DMS 273 (cell line): ENCODE results near the gene TBPL1.
"Not testable (repeated sequence)": the region's sequence is repeated elsewhere in the genome, so short reads cannot be mapped to it uniquely, and the experiment has no call there.

Source experiments
- DNase-seq: peaks from one replicate; lab custom pipeline; 2025; ENCODE audit not compliant: unreplicated experiment; lab: John Stamatoyannopoulos, UW

Gene TBPL1

DNA sequence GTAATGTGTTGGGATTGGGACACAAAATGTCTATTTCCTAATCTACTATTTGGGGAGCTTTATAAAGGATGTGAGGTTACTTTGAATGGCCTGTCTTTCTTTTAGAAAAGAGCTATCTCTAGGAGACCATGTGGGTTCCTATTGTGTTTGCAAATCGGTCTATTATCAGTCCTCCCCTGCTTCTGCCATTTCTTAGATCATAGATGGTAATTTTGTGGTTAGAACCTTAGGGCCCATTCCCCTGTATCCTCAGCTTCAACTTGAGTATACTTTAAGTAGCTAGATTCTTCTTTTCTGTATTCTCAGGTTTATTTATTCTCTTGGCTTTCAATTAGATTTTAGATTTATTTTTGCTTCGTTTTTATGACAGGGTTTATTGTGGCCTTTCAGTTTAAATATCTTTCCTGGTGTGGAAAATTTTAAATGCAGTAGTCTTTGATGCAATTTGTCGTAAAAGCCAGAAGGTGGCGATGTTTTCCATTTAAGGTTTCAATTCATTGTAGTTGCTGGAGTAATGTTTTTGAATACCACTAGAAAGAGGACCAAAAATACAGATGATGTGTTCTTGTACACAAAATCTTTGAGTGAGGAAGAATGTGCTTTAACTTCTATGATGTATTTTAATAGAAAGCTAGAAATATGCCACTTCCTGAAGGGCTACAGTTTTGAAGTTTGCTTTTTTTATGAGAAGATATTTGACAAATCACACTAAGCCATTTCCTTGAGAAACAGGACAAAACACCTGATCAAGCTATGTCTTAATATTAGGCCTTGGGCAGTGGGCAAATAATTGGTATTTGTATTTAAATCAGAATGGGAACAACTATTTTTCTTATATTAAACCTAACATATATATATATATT lies 20.3 kb downstream of the TBPL1 start:
- DNase-seq, result peak; percentile 82

- DNase-seq, result peak; percentile 93
Observed at GRCh38 chr6:133977983-133978895, 25.2 kb downstream of the TBPL1 start.

- DNase-seq, result peak; percentile 28
Observed at GRCh38 chr6:133978896-133979240, 25.8 kb downstream of the TBPL1 start.

DNA sequence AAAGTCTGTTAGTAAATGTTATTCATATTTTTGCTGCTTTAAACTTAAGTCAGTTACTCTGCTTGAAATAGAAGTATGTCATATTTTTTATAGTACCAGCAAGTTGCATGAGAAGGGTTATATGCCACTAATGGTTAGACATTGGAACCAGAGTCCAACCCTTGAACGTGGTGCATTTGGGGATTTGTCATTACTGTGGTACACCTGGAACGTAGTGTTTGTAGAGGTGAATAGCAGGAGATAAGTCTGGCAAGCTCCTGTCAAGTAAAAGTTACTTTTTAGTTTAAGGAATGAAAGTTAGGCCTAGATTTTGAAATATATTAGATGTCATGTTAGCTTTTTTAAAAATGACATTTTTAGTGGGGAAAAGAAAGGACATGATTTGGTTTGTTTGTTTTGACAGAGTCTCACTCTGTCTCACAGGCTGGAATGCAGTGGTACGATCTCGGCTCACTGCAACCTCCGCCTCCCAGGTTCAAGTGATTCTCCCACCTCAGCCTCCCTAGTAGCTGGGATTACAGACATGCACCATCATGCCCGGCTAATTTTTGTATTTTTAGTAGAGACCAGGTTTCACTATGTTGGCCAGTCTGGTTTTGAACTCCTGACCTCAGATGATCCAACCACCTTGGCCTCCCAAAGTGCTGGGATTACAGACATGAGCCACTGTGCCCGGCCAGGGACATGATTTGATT lies 26.4 kb downstream of the TBPL1 start:
- DNase-seq, result not testable (repeated sequence)

- no peak for DNase-seq
Observed at GRCh38 chr6:133980168-133980567, 27.1 kb downstream of the TBPL1 start.

DNA sequence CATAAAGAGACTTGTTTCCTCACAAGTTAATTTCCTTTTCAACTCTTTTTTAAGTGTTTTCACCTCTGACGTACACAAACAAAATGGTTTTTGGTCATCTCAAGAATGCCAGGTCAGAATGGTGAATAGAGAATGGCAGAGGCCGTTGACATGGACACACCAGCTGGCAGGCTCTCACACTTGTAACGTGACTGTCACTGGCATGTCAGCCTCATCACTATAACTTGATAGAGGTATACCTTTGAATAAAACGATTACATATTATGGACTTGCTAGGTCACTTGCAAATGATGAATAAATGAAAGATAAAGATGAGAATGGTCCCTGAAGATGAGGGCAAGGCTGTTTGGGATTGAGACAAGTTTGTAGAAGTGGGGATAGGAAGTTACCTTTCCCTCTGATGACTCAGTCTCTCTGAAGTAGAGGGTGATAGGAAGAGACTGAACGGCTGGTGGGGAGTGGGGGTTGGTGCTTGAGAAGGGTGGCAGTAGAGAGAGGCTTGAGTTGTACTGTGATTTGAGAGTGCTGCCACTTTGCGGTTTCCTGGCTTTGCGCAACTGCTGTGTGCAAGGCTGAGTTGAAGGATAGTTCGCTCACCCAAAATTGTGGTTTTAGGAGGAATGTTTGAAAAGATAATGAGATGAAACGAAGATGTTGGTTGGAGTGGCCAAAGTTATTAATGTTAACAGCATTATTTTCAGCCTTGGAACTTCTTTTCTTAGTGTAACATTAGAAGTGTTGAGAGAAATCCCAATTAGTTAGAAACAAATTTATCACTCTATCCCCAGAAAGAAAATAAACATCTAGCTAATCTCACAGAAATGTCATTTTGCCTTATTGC lies 30.3 kb downstream of the TBPL1 start:
- no peak for DNase-seq

GRCh38 chr6:133985970-133986369 lies 32.9 kb downstream of the TBPL1 start:
- no peak for DNase-seq

DNA sequence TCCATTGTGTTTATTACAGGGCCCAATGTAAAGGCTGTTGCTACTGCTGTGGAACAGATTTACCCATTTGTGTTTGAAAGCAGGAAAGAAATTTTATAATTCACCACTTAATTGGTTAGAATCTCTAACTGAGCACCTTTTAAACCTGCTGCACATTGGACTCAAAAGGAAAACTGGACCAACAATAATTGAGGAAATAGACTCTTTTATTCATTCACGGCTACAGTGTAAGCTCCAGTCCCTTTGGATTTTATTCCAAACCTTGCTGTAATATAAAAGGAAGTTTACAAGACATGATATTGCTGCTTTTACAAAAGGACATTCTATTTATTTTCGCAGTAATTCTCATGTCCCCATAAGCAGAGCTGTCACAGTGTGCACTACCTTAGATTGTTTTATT lies 33.9 kb downstream of the TBPL1 start:
- no peak for DNase-seq

DNA sequence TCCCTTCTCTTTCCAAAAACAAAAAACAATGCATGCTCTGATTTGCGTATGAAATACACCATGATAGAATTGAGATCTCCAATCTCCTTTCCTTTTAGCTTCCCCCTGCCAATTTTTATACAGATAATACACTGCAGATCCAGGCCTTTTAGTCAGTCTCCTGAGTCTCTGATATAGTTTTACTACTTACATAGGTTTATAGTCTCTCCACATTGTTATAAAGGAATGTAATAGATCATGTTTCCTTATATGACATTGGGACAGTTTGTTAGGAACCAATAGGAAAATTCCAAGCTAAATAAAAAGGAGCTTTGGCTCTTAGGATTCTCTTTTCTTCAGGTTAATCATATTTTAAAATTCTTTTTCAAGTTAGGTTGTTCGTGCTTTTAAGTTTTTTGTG lies 36.5 kb downstream of the TBPL1 start:
- no peak for DNase-seq

- no peak for DNase-seq
Observed at GRCh38 chr6:133990321-133990720, 37.3 kb downstream of the TBPL1 start.

GRCh38 chr6:133991096-133991593 lies 38.1 kb downstream of the TBPL1 start:
- DNase-seq, result peak; percentile 21

GRCh38 chr6:133992992-133993680 lies 40.1 kb downstream of the TBPL1 start:
- DNase-seq, result peak; percentile 50

DNA sequence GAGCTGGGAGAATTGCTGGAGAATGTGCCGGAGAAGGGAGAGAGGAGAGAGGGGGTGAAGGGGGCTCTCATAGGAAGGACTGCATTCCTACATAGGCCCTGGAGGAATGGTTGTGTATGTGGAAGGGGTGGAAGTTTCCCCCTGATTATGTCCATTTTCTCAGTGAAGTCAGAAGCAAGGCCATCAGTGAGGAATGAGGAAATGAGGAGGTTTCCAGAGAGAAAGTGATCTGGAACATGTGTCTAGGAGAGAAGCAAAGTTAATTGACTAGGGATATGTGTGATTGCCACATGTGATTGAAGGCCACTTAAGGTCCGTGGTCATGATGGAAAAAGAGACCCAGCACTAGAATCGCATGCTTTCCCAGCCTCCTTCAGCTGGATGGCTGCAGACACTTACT lies 42.3 kb downstream of the TBPL1 start:
- no peak for DNase-seq

- no peak for DNase-seq
Observed at GRCh38 chr6:133995758-133996157, 42.7 kb downstream of the TBPL1 start.

GRCh38 chr6:133997267-133997666 lies 44.2 kb downstream of the TBPL1 start:
- DNase-seq, result no peak

GRCh38 chr6:133999305-133999704 lies 46.3 kb downstream of the TBPL1 start:
- no peak for DNase-seq

DNA sequence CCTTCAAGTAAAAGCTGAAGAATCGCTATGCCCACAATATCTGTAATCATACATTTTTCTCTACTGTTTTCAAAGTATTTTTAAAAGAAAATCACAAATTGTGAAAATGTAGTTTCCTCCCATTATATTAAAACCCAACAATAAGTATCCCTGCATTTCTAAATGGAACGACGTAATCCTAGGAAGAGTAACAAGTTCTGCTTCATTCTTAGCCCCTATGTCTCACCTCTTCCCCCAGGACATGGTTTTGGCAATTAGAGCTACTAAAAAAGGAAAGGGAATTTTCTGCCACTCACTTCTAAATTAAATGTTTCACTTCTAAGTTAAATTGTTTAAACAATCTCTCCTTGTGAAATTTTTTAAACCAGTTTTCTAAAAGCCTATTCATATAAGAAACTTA lies 47.4 kb downstream of the TBPL1 start:
- DNase-seq, result no peak

- no peak for DNase-seq
Observed at GRCh38 chr6:134002821-134003220, 49.8 kb downstream of the TBPL1 start.

- DNase-seq, result no peak
Observed at GRCh38 chr6:134003542-134003951, 50.5 kb downstream of the TBPL1 start.

DNA sequence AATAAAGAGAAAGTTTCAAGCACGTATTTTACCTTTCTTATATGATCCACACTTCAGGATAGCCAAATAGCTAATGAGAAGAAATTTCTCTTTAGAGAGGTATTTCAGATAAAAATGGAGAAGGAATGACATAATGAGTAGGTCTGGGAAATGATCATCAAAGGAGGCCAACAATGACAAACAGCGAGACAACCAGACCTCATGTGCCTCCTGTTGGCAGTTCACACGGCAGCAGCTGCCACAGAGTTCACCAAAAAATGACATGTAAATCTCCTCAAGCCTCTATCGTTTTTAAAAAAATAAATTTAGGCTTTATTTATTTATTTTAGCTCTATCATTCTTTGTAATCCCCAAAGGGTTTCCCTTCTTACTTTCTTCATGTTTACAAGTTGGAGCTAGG lies 51.7 kb downstream of the TBPL1 start:
- DNase-seq, result peak; percentile 8
